HG03571 (cell line): Measurements from ENCODE around the gene KCNK4.

Experiments used
- ATAC-seq: cut with Tn5 transposase; IDR thresholded peaks from one replicate; pipeline ENCODE4 v1.9.1; 2021; ENCODE audit not compliant: unreplicated experiment

KCNK4 gene

DNA sequence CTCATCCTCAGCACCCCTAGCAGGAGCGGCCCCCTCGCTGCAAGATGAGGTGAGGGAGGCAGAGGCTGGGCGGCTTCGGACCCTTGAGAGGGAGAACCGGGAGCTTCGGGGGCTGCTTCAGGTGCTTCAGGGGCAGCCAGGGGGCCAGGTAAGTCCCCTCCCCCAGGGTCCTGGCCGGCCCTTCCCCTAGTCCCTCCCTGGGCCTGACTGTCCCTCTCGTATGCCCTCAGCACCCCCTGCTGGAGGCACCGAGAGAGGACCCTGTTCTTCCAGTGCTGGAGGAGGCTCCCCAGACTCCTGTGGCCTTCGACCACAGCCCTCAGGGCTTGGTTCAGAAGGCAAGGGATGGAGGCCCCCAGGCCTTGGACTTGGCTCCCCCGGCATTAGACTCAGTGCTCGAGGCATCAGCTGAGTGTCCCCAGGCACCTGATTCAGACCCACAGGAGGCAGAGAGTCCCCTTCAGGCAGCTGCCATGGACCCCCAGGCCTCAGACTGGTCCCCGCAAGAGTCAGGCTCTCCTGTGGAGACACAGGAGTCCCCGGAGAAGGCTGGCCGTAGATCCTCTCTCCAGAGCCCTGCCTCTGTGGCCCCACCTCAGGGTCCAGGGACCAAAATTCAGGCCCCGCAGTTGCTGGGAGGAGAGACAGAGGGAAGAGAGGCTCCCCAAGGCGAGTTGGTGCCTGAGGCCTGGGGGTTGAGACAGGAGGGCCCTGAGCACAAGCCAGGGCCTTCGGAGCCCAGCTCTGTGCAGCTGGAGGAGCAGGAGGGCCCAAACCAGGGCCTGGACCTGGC lies 52.9 kb downstream of the KCNK4 start:
- no peak for ATAC-seq

DNA sequence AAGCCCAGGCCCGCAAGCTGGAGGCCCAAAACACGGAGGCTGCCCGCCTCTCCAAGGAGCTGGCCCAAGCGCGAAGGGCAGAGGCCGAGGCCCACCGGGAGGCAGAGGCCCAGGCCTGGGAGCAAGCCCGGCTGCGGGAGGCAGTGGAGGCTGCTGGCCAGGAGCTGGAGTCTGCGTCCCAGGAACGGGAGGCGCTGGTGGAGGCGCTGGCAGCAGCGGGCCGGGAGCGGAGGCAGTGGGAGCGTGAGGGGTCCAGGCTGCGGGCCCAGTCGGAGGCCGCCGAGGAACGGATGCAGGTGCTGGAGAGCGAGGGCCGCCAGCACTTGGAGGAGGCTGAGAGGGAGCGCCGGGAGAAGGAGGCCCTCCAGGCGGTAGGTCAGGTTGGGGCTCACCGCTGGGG lies 53.7 kb downstream of the KCNK4 start:
- ATAC-seq = no peak

DNA sequence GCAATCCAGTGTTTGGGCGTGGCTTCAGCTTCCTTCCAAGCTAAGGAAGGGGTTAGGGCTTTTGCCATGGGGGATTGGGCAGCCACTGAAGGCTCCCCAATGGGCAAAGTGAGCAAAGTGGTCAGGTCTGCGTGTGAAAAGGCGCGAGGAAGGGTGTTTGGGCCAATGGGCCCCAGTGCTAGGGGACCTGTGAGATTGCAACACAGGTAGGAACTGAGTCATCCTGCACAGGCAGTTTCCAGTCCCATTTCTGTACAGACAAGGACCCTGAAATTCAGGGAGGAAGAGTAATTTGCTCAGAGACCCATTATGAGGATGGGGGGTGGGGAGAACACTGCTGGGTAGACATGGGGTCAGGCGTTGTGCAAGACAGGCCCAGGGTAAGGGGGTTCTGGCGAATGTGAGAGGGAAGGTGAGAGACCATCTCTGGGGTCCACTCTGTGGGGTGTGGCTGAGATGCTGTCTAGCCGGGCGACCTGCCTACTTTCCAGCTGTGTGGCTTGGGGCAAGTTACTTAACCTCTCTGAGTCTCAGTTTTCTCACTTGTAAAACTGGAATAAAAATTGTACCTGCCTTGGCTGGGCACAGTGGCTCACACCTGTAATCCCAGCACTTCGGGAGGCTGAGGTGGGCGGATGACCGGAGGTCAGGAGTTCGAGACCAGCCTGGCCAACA lies 56.2 kb downstream of the KCNK4 start:
- ATAC-seq = no peak

DNA sequence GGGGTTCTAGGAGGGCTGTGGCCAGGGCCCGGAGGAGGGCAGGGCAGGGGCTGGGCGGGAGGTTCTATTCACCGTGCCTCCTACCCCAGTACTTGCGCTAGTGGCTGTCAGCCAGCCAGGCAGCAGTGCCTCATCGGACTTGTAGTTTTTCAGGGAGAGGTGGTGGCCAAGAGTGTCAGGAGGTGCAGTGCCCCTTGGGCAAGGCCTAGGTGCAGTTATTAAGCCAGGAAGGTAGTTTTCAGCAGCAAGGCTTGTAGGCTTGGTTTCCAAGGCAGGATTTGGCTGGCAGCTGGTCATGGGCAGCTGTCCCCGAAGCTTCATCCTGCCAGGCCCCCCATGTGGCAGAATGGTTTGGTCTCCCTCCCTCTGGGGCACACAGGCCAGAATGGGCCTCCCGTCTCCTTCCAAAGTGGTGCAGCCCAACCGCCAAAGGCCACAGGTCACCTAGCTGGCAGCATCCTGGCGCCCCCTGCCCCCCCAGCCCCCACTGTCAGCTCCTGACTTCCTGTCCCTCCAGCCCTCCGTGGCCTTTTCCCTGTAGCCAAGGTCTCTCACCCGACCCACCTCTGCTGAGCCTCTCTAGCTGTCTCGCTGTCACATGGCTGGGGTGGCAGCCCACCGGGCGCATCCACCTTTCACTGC lies 57.4 kb downstream of the KCNK4 start:
- ATAC-seq = no peak

DNA sequence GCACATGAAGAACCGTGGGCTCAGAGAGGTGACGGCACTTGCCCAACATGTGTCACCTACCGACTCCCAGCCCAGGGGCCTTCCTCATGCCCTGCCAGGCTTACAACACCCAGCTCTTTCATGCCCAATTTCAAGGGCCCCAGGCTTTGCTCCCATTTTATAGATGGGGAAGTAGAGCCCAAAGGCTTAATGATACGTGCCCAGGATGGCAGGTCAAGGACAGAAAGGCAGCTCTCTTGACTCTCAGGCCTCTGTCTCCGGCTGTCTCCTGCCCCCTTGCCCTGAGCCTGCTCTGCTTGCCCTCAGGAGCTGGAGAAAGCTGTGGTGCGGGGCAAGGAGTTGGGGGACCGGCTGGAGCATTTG lies 57.9 kb downstream of the KCNK4 start:
- ATAC-seq = no peak

GRCh38 chr11:64349404-64349803 lies 58.3 kb downstream of the KCNK4 start:
- no peak for ATAC-seq
